ENCODE data around the gene IMMP1L.

The IMMP1L gene

DNA sequence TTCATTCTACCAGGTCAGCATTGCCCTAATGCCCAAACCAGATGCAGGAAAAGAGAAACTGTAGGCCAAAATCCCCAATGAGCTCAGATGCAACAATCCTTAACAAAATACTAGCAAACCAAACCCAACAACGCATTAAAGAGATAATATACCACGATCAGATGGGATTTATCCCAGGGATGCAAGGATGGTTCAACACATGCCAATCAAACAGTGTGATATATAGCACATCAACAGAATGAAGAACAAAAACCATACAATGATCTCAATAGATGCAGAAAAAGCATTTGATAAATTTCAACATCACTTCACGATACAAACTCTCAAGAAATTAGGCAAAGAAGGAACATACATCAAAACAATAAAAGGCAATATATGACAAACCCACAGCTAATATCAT lies 45.0 kb downstream of the IMMP1L start:
- DNase-seq: no peak

- no peak for DNase-seq
These were observed 54.2 kb downstream of the IMMP1L start for GRCh38 chr11:31455177-31455576.

DNA sequence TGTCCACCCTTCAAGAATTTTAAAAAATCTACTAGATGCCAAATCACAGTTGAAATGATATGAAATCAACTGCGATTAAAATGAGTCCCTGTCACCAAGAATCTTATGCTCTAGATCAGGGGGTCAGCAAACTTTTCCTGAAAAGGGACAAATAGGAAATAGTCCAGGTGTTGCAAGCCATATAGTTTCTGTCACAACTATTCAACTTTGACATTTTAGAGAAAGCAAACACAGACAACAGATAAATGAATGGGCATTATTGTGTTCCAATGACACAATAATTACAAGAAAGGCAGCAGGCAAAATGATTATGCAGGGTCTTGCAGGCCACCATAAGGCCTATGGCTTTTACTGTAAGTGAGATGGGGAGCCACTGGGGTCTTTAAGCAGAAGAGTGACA lies 58.6 kb downstream of the IMMP1L start:
- DNase-seq: no peak

DNA sequence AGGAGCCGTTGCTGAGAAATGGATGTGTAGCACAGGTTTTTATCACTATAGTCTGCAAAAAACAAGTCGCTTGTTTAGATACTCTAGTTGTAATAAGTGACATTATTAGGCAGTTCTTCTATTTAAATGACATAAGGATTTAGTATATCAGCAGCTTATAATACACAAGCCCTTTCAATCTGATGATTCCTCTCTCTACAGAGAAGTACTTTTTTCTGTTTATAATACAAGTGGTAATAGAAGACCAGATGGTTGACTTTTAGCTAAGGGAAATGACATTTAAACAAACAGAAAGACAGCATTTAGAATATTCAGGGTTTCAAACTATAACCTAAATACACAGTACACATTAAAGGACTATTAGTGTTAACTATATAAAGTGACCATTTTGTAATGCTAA lies 60.4 kb downstream of the IMMP1L start:
- DNase-seq: peak; percentile 21

DNA sequence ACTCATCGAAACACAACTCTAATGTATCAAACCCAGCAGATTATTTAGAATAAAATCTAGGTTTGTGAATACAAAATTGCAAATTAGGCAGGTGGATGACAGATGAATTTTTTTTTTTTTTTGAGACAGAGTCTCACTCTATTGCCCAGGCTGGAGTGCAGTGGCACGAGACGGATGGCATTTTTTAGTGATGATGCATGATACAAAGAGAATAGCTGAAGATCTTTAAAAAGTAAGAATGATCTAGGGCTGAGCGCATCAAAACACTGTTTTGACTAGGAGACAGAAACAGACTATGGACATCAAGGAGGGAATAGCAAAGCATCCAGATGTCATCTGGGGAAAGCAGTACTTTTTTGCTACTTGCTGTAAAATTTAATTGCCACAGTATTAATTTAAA lies 63.8 kb downstream of the IMMP1L start:
- no peak for DNase-seq

DNA sequence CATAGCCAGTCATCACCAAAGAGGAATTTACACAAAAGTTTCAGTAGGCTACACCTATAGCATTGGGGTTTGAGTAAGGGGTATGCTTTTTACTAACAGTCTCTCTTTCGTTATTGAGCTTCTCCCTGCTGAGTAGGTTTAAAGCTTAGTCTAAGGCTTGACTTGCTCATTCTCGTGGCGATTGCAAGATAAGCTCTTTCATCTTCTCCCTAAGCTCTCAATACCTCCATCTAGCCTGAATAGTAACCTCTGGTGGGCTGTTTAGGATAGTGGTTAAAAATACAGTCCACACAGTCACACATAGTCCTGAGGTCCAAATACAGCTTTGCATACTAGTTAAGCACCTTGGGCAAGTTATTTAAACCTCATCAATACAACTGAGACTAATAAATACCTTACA lies 65.6 kb downstream of the IMMP1L start:
- no peak for DNase-seq

DNA sequence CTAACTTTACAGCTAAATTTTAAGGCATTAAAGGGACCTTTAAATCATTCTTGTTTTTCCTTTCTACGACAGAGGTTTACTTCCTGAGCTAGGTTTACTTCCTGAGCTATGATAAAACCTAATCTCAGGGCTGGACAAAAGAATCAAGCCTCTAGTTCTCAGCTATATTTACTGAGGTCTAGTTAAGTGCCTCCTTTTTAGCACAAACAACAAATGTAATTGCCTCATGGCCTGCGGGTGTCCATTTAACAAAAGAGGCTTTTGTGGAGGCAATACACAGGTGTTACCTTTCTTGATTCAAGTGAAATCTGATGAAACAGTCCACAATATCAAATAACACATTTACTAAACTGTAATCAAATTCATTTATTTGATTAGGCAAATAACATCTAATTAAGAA lies 67.3 kb downstream of the IMMP1L start:
- DNase-seq: no peak

- DNase-seq: no peak
These were observed 68.1 kb downstream of the IMMP1L start for GRCh38 chr11:31441296-31441695.

- DNase-seq: no peak
These were observed 71.5 kb downstream of the IMMP1L start for GRCh38 chr11:31437742-31438435.

- DNase-seq: no peak
These were observed 75.6 kb downstream of the IMMP1L start for GRCh38 chr11:31433851-31434250.

GRCh38 chr11:31424652-31425051 lies 84.8 kb downstream of the IMMP1L start:
- no peak for DNase-seq

- DNase-seq: no peak
These were observed 86.7 kb downstream of the IMMP1L start for GRCh38 chr11:31422703-31423102.

DNA sequence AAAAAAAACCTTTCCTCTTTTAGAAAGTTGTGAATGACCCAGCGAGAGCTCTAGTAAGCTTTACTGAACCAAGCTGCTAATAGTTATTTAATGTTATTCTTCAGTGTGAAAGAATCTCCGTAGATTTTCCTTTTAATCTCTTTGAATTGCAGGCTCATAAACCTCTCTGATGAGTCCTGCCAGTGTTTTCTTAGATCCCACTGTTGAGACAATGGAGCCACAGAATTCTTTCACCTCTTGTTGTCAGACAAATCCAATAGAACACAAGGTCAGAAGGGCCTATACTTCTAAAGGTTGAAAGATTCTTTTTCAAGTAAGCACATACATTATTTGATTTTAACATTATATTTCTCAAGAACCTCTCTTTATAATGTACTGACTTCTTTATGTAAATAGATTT lies 87.6 kb downstream of the IMMP1L start:
- DNase-seq: no peak

DNA sequence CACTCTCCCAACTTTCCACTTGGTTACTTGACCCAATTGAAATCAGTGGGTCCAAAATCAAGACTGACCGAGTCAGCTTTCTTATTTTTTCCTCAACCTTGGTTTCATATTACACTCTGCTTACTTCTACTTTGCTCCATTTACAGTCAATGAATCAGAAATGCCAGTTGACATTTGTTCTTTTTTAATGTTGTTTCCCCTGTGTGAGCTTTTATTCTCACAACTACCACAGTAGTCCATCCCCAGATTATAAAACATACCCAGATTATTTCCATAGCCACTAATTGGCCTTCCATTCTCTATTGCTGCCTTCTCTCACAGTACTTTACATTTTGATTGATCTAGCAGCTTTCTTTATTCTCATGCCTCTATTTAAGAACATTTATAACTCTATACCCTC lies 89.8 kb downstream of the IMMP1L start:
- no peak for DNase-seq

GRCh38 chr11:31419138-31419537 lies 90.3 kb downstream of the IMMP1L start:
- DNase-seq: no peak

- no peak for DNase-seq
These were observed 91.6 kb downstream of the IMMP1L start for GRCh38 chr11:31417816-31418215.

GRCh38 chr11:31417357-31417756 lies 92.1 kb downstream of the IMMP1L start:
- DNase-seq: no peak

DNA sequence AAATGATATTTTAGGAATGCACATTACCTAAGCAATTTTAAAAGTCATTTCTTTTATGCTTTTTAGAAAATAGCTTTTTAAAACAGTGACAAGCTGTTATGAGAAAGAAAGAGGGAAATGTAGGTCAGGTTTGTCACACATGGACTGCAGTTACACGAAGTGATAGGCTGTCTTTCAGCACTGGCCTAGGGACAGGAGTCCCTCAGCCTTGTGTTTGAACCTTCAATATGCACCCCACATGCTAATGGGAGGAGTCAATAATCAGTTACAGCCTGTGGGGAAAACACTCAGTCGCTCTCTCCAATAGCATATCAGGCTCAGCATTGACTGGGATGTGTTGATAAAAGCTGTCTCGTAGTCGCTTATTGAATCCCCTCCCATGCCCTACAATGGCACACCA lies 94.0 kb downstream of the IMMP1L start:
- DNase-seq: no peak

GRCh38 chr11:31414338-31414737 lies 95.1 kb downstream of the IMMP1L start:
- no peak for DNase-seq

DNA sequence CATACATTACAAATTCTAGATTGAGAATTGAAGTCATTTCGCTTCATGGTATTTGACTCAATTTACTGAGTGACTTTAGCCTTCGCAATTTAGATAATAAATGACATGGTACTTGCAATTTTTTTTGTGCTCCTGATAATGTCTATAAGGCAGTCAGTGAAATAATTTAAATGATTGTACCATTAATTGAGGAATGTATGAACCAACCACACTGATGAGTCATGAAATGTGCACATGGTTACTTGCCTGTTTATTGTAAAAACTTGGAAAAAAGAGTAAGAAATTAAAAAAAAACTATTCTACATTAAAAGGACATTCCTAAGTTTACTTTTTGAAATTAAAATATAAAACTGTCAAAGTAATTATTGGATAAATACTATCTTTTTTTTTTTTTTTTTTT lies 96.5 kb downstream of the IMMP1L start:
- DNase-seq: no peak

DNA sequence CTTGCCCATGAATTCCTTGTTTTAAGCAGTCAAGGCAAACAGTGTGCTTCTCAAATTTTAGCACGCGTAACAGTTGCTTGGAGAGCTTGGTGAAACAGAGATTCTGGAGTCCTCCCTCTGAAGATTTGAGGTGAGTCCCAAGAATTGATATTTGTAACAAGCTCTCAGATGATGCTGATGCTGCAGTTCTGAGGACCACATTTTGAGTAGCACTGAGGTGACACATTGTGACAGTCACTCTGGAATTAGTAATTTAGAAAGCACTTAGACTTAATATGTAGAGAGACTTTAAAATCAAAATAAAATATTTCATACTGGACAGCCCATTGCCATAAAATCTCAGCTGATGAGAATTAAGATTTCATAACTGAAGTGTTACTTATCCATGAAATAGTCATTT lies 101.2 kb downstream of the IMMP1L start:
- DNase-seq: no peak

- DNase-seq: no peak
These were observed 104.8 kb downstream of the IMMP1L start for GRCh38 chr11:31404614-31405013.

- peak; percentile 70 for DNase-seq
These were observed 112.1 kb downstream of the IMMP1L start for GRCh38 chr11:31397239-31397834.

GRCh38 chr11:31387379-31387778 lies 122.0 kb downstream of the IMMP1L start:
- DNase-seq: no peak

GRCh38 chr11:31383116-31383515 lies 126.3 kb downstream of the IMMP1L start:
- DNase-seq: no peak
